CD8-positive, alpha-beta memory T cell (primary cell): ENCODE results near the gene SMG7. TPM values are rescaled to one million over a fixed set of nuclear protein-coding genes. Genes with fewer than 3 reads are reported as not detected.

Experiments used
- CTCF ChIA-PET: fragments of 350-600 bp; sonication (Branson Sonifier 250); formaldehyde crosslinking; loops from one replicate; lab custom pipeline; 2021; ENCODE audit warnings: antibody characterized with exemption; lab: Charles Lee
- POLR2A ChIA-PET: fragments of 350-600 bp; sonication (Branson Sonifier 250); formaldehyde crosslinking; loops from one replicate; lab custom pipeline; 2021; ENCODE audit warnings: antibody characterized with exemption; lab: Charles Lee
- DNase-seq, 5 donors: peaks; one replicate each; pipeline versions ENCODE4 v3.0.0 to v3.0.0-alpha.2; 2020 to 2022; ENCODE audit warnings: mixed read lengths in 1 of 5
- H3K27ac ChIP-seq: one replicate; pipeline ENCODE4 v1.7.0; 2013; ENCODE audit warnings: low read depth, mild to moderate bottlenecking, low read length, moderate library complexity
- H3K27me3 ChIP-seq: 2 replicates; pipeline ENCODE4 v1.7.0; 2013; ENCODE audit warnings: low read length, mild to moderate bottlenecking; ENCODE audit not compliant: insufficient read depth, poor library complexity, severe bottlenecking
- H3K36me3 ChIP-seq: 2 replicates; pipeline ENCODE4 v1.7.0; 2013; ENCODE audit warnings: mild to moderate bottlenecking, low read length, moderate library complexity; ENCODE audit not compliant: insufficient read depth
- H3K4me1 ChIP-seq: 2 replicates; pipeline ENCODE4 v1.7.0; 2013; ENCODE audit warnings: mild to moderate bottlenecking, low read length, moderate library complexity; ENCODE audit not compliant: insufficient read depth
- H3K4me3 ChIP-seq: 2 replicates; pipeline ENCODE4 v1.7.0; 2013; ENCODE audit warnings: mild to moderate bottlenecking, low read length
- H3K9me3 ChIP-seq: 2 replicates; pipeline ENCODE4 v1.7.0; 2013; ENCODE audit warnings: mild to moderate bottlenecking, low read length
- H3K27ac Mint-ChIP-seq, 8 donors: one replicate each; pipeline ENCODE4 v1.8.0; 2020 to 2021; ENCODE audit warnings: mixed read lengths in 8 of 8, mild to moderate bottlenecking in 6 of 8, inconsistent platforms in 3 of 8, moderate library complexity in 3 of 8
- H3K27me3 Mint-ChIP-seq, 2 donors: one replicate each; pipeline ENCODE4 v1.8.0; 2020 to 2021; ENCODE audit warnings: mixed read lengths in 2 of 2, mild to moderate bottlenecking in 1 of 2, moderate library complexity in 1 of 2
- H3K36me3 Mint-ChIP-seq, 3 donors: one replicate each; pipeline ENCODE4 v1.8.0; 2020 to 2021; ENCODE audit warnings: mixed read lengths in 3 of 3, inconsistent platforms in 1 of 3, mild to moderate bottlenecking in 1 of 3
- H3K4me1 Mint-ChIP-seq, 3 donors: one replicate each; pipeline ENCODE4 v1.8.0; 2020 to 2021; ENCODE audit warnings: mixed read lengths in 3 of 3, inconsistent platforms in 1 of 3, mild to moderate bottlenecking in 1 of 3
- H3K4me3 Mint-ChIP-seq, 7 donors: one replicate each; pipeline ENCODE4 v1.8.0; 2020 to 2021; ENCODE audit warnings: mixed read lengths in 7 of 7, mild to moderate bottlenecking in 6 of 7, moderate library complexity in 4 of 7, inconsistent platforms in 2 of 7
- H3K9me3 Mint-ChIP-seq, 5 donors: one replicate each; pipeline ENCODE4 v1.8.0; 2020 to 2022; ENCODE audit warnings: mixed read lengths in 5 of 5, mild to moderate bottlenecking in 3 of 5, moderate library complexity in 2 of 5, inconsistent platforms in 1 of 5
- polyA plus RNA-seq: library from polyadenylated mRNA; unstranded; fragments of 300-500 nt; fragmentation: Illumina TruSeq; gene quantifications from one replicate; pipeline ENCODE4 v1.2.3, GENCODE V29; 2021
- total RNA-seq, 2 experiments: library from RNA; stranded (reverse); gene quantifications; one replicate each; pipeline ENCODE4 v1.2.3, GENCODE V29; 2021

Gene SMG7
- total and polyA plus RNA-seq, 3 experiments from 2014 or later = 30.5 to 74.7 (median 72.7) TPM

DNA sequence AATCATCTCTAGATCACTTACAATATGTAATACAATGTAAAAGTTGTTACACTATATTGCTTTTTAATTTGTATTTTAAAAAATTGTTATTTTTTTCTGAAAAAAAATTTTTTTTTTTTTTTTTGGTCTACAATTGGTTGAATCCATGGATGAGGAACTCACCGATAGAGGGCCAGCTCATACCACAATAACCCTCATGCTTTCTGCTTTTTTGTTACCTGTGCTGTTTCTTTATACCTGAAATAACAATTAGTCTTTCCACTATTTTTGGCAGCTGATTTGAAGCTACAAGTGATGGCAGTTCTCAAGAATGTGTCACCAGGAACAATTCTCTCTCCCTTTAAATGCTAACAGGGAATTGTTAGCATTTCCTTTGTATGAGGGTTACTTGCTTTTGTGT is 12.0 kb downstream of the SMG7 start:
- H3K9me3 ChIP-seq = no peaks in the 10 kb centered on the region
- Mint-ChIP-seq H3K4me1 (peaks cover 71 to 94% (median 84%) of the 10 kb centered on the region in 3 donors), H3K27me3 (no peaks in the 10 kb centered on the region), H3K9me3 (no peaks in the 10 kb centered on the region), H3K4me3 (no peak overlapping the region), H3K27ac (no peak overlapping the region), H3K36me3 (peaks cover 0 to 7% (median 3%) of the 10 kb centered on the region in 3 donors)
- ChIA-PET CTCF (interaction anchor here (0.9 kb wide), 1 partner anchor 9 kb away, joined by 3 read pairs; no protein-coding TSS in a partner anchor), POLR2A (no interaction called here)
- no peak for DNase-seq
- H3K27ac ChIP-seq = no peak overlapping the region
- no peak overlapping the region for H3K4me3 ChIP-seq
- H3K36me3 ChIP-seq = no peaks in the 10 kb centered on the region
- H3K4me1 ChIP-seq = peaks cover 49% of the 10 kb centered on the region
- no peaks in the 10 kb centered on the region for H3K27me3 ChIP-seq

DNA sequence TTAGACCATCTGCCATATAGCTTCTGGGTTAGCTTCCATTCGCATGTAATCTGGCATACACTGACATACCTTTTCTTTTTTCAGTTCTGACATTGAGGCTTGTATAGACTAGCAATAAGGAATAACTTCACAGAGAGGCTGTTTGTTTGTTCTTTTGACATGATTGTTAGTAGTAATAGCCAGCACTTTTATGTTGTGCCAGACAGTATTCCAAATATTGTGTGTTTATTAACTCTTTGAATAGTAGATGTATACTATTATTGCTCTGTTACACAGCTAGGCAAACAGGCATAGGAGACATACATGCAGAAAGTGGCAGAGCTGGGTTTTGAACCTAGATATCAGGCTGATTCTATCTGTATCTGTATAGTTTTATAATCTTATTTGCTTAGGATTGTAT is 12.6 kb downstream of the SMG7 start:
- no peak overlapping the region for H3K4me3 ChIP-seq
- H3K27me3 Mint-ChIP-seq = no peaks in the 10 kb centered on the region
- no peaks in the 10 kb centered on the region for H3K9me3 Mint-ChIP-seq
- no peaks in the 10 kb centered on the region for H3K9me3 ChIP-seq
- H3K36me3 Mint-ChIP-seq = peaks cover 0 to 5% (median 3%) of the 10 kb centered on the region in 3 donors
- no peak overlapping the region for H3K27ac Mint-ChIP-seq
- no peak for DNase-seq
- peaks cover 44% of the 10 kb centered on the region for H3K4me1 ChIP-seq
- H3K4me3 Mint-ChIP-seq = no peak overlapping the region
- CTCF ChIA-PET = interaction anchor here (0.9 kb wide), 1 partner anchor 9 kb away, joined by 3 read pairs; no protein-coding TSS in a partner anchor
- no peak overlapping the region for H3K27ac ChIP-seq
- no peaks in the 10 kb centered on the region for H3K27me3 ChIP-seq
- H3K4me1 Mint-ChIP-seq = peaks cover 70 to 94% (median 84%) of the 10 kb centered on the region in 3 donors
- H3K36me3 ChIP-seq = no peaks in the 10 kb centered on the region
- POLR2A ChIA-PET = no interaction called here

DNA sequence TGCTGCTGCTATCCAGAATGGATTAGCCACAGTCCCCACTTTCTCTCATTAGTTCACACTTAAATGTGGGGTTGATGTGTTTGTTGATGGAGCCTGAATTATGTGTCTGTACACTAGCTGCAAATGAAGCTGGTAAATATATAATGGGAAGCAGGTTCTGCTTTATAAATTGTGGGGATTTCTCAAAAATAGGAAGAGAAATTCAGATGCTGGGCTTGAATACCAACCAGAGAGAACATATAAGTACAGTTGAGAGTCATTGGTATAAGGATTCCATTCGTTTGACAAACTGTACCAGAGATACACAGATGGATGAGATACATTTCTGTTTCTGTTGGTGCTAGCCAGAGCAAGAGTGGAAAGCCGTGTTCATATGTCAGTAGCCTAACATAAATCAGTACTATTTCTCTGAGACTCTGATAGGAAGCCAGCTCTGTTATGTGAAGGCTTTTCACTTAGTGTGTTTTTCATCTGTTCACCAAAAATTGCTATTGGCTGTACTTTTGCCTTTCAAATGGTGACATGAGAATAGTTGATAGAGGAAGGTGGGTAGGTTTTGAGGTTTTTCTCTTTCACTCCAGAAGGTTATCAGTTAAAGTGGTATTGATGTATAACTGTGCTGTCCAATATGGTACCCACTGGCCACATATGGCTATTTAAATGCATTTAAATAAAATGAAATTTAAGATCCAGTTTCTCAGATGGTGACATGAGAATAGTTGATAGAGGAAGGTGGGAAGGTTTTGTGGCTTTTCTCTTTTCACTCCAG is 15.6 kb downstream of the SMG7 start:
- Mint-ChIP-seq H3K27ac (peak overlapping the region in 3 of 8 donors; percentile 2 to 13 (median 6)), H3K9me3 (no peaks in the 10 kb centered on the region), H3K36me3 (peaks cover 0 to 7% (median 0%) of the 10 kb centered on the region in 3 donors), H3K4me1 (peaks cover 62 to 90% (median 80%) of the 10 kb centered on the region in 3 donors), H3K4me3 (peak overlapping the region in 1 of 7 donors; percentile 41), H3K27me3 (no peaks in the 10 kb centered on the region)
- Histone ChIP-seq H3K27ac (no peak overlapping the region), H3K4me1 (peaks cover 24% of the 10 kb centered on the region), H3K36me3 (no peaks in the 10 kb centered on the region), H3K4me3 (no peak overlapping the region), H3K27me3 (no peaks in the 10 kb centered on the region), H3K9me3 (no peaks in the 10 kb centered on the region)
- ChIA-PET CTCF (interaction anchor here (1.1 kb wide), 1 partner anchor 17 kb away, joined by 3 read pairs; no protein-coding TSS in a partner anchor), POLR2A (no interaction called here)
- no peak for DNase-seq

DNA sequence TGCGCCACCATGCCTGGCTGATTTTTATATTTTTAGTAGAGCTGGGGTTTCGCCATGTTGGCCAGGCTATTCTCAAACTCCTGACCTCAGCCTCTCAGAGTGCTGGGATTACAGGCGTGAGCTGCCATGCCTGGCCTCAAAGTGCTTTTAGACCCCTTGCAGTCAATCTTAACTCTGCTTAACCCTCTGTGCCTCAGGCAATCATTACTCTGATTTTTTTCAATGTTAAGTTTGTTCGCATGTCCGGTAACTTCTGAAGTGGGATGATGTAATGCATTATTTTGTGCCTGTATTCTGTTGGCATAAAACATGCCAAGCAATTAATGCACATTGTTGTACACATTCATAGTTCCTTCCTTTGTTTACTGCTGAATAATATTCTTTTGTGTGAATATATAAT is 18.6 kb downstream of the SMG7 start:
- Mint-ChIP-seq H3K27me3 (no peaks in the 10 kb centered on the region), H3K4me3 (no peak overlapping the region), H3K9me3 (no peaks in the 10 kb centered on the region), H3K27ac (no peak overlapping the region), H3K4me1 (peaks cover 54 to 82% (median 81%) of the 10 kb centered on the region in 3 donors), H3K36me3 (peaks cover 0 to 7% (median 2%) of the 10 kb centered on the region in 3 donors)
- Histone ChIP-seq H3K27me3 (no peaks in the 10 kb centered on the region), H3K27ac (no peak overlapping the region), H3K9me3 (no peaks in the 10 kb centered on the region), H3K4me1 (peaks cover 31% of the 10 kb centered on the region), H3K36me3 (no peaks in the 10 kb centered on the region), H3K4me3 (no peak overlapping the region)
- CTCF ChIA-PET = no interaction called here
- POLR2A ChIA-PET = no interaction called here
- no peak for DNase-seq

DNA sequence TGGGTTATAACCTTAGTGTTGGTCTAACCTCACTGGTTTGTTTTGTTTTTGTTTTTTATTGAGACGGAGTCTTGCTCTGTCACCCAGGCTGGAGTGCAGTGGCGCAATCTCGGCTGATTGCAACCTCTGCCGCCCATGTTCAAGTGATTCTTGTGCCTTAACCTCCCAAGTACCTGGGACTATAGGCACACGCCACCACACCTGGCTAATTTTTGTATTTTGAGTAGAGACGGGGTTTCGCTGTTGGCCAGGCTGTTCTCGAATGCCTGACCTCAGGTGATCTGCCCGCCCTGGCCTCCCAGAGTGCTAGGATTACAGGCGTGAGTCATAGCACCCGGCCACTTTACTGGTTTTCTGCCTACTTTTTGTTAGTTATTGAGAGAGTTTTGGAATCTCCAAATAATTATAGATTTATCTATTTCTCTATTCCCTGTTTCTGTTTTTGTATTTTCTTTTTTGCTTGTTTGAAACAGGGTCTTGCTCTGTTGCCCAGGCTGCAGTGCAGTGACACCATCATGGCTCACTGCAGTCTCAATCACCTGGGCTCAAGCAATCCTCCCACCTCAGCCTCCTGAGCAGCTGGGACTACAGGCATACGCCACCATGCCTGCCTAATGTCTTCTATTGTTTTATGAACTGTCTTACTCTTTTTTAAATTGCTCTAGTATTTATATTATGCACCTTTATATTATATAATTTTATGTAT is 21.4 kb downstream of the SMG7 start:
- Histone ChIP-seq H3K4me1 (peaks cover 28% of the 10 kb centered on the region), H3K27ac (no peak overlapping the region), H3K27me3 (no peaks in the 10 kb centered on the region), H3K36me3 (no peaks in the 10 kb centered on the region), H3K4me3 (no peak overlapping the region), H3K9me3 (no peaks in the 10 kb centered on the region)
- Mint-ChIP-seq H3K4me1 (peaks cover 61 to 89% (median 86%) of the 10 kb centered on the region in 3 donors), H3K4me3 (no peak overlapping the region), H3K36me3 (peaks cover 0 to 4% (median 2%) of the 10 kb centered on the region in 3 donors), H3K27me3 (no peaks in the 10 kb centered on the region), H3K9me3 (no peaks in the 10 kb centered on the region), H3K27ac (no peak overlapping the region)
- ChIA-PET POLR2A (no interaction called here), CTCF (no interaction called here)
- DNase-seq = no peak

DNA sequence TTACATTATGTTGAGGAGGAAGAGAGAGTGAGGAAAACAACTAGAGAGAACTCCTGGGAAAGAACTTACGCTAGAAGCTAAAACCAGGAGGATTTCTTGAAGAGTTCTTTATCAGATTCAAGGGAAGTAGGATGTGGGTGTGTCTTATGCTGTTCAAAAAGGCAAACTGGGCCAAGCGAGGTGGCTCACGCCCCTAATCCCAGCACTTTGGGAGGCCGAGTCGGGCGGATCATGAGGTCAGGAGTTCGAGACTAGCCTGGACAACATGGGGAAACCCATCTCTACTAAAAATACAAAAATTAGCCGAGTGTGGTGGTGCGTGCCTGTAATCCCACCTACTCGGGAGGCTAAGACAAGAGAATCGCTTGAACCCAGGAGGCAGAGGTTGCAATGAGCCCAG is 23.1 kb downstream of the SMG7 start:
- Mint-ChIP-seq H3K27me3 (no peaks in the 10 kb centered on the region), H3K9me3 (no peaks in the 10 kb centered on the region), H3K27ac (peak overlapping the region in 2 of 8 donors; percentile 26 to 67), H3K36me3 (peaks cover 0 to 4% (median 2%) of the 10 kb centered on the region in 3 donors), H3K4me1 (peaks cover 61 to 87% (median 83%) of the 10 kb centered on the region in 3 donors), H3K4me3 (no peak overlapping the region)
- H3K9me3 ChIP-seq = no peaks in the 10 kb centered on the region
- ChIA-PET CTCF (no interaction called here), POLR2A (no interaction called here)
- no peak overlapping the region for H3K4me3 ChIP-seq
- H3K4me1 ChIP-seq = peaks cover 43% of the 10 kb centered on the region
- no peak overlapping the region for H3K27ac ChIP-seq
- no peak for DNase-seq
- H3K36me3 ChIP-seq = no peaks in the 10 kb centered on the region
- H3K27me3 ChIP-seq = no peaks in the 10 kb centered on the region

DNA sequence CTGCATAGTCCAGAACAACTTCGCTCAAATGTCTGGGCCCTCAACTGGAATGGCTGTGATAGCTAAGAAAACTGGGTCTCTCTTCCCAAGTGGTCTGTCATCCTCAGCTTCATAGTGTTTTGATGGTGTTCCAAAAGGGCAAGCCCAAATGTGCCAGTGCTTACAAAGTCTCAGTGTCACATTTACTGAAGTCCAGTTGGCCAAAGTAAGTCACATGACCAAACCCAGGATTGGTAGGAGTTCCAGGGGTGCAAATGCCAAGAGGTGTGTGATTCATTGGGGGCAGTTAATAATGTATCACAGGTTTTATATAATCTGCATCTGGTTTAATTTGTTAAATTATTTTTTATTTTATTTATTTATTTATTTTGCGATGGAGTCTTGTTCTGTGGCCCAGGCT is 24.9 kb downstream of the SMG7 start:
- peak overlapping the region in 3 of 7 donors; percentile 32 to 38 (median 33) for H3K4me3 Mint-ChIP-seq
- POLR2A ChIA-PET = no interaction called here
- no peak for DNase-seq
- Histone ChIP-seq H3K4me1 (peaks cover 38% of the 10 kb centered on the region), H3K27ac (no peak overlapping the region), H3K9me3 (no peaks in the 10 kb centered on the region), H3K27me3 (no peaks in the 10 kb centered on the region), H3K4me3 (no peak overlapping the region), H3K36me3 (no peaks in the 10 kb centered on the region)
- H3K9me3 Mint-ChIP-seq = no peaks in the 10 kb centered on the region
- H3K27me3 Mint-ChIP-seq = no peaks in the 10 kb centered on the region
- peaks cover 60 to 90% (median 85%) of the 10 kb centered on the region in 3 donors for H3K4me1 Mint-ChIP-seq
- CTCF ChIA-PET = no interaction called here
- peak overlapping the region in 4 of 8 donors; percentile 10 to 72 (median 52) for H3K27ac Mint-ChIP-seq
- peaks cover 0 to 4% (median 2%) of the 10 kb centered on the region in 3 donors for H3K36me3 Mint-ChIP-seq
